LNCAP (cell line): ENCODE measurements around the gene FOXP1.

ENCODE experiments used
- TF ChIP-seq, protein P1 (sequence below): fragments of 450-650 bp; IDR thresholded peaks from 2 replicates; pipeline ENCODE4 v1.5.1; 2017; ENCODE audit warnings: mild to moderate bottlenecking

FOXP1 gene

DNA sequence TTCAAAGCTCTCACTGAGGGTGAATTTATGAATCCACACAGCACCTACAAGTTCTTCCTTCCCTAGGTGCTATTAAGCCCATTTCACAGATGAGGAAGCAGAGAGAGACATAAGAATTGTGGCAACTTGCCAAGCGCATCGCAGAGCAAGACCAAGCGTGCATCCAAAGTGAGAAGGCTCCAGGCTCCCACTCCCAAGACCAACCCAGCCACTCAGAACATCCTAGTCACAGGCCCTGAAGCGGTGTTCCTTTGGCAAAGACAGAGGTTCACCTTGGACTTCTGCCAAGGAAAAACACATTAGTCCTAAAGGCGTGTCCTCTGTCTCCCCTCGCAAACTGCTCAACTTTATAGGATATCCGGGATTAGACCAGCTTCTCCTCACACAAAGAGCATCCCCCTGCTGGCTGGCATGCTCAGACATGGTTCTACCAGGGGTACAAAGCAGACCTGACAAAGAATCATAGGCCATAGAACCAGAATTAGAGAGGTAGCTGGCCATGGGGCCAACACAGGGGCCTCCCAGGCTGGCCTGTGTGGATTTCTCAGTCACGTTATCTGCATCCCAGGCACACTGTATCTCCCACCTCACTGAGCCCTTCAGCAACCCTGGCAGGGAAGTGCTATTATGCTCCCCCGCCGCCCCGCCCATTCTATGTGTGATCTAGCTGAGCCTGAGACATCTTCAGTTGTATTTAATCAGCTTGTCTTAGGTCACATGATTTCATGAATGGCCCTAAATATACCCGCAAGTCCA lies 160.2 kb downstream of the FOXP1 start:
- TF ChIP-seq, protein P1, sequence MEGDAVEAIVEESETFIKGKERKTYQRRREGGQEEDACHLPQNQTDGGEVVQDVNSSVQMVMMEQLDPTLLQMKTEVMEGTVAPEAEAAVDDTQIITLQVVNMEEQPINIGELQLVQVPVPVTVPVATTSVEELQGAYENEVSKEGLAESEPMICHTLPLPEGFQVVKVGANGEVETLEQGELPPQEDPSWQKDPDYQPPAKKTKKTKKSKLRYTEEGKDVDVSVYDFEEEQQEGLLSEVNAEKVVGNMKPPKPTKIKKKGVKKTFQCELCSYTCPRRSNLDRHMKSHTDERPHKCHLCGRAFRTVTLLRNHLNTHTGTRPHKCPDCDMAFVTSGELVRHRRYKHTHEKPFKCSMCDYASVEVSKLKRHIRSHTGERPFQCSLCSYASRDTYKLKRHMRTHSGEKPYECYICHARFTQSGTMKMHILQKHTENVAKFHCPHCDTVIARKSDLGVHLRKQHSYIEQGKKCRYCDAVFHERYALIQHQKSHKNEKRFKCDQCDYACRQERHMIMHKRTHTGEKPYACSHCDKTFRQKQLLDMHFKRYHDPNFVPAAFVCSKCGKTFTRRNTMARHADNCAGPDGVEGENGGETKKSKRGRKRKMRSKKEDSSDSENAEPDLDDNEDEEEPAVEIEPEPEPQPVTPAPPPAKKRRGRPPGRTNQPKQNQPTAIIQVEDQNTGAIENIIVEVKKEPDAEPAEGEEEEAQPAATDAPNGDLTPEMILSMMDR, result no peak

DNA sequence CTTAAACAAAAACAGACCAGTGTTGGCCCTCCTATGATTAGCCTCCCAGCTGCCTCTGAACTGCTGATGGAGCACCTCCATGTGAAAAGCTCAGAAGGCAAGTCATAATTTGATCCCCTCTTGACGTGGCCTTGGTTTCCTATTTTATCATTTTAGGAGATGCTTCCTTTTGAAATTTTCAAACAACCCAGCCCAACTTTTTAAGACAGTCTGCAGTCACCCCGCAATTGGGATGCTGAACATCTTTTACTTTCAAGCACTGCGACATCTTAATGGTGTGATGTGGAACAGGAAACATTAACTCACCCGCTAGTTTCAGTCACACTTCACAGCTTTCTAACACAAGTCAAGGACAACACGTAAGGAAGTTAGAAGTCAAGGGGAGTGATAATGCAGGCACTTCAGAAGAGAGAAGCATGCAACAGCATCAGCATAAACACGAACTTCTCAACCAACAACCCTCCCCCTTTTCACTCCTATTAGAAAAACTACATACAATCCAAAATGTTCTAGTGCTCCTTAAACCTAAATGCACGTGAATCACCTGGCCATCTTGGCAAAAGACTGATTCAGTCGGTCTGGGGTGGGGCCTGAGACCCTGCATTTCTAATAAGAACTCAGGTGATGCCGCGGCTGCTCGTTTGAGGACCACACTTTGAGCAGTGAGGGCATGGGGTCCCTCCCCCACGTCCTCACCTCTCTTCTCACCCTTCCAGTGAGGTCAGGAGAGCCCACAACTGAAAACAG lies 161.5 kb downstream of the FOXP1 start:
- TF ChIP-seq, protein P1, result no peak

DNA sequence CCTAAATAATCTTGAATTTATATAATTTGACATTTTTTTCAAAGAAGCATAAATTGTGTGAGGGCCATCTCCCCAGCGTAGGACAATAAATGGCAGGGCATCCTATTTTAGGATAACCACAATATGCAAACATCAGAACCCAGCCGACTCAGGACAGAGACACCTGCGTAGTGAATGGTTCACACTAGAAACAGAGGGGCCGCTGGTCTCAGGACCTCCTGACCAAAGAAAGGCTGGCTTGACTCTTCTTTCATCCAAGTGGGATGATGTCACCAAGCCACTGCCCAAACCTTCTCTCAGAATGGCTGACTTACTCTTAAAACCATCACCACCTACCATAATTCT lies 162.1 kb downstream of the FOXP1 start:
- TF ChIP-seq, protein P1, result no peak

DNA sequence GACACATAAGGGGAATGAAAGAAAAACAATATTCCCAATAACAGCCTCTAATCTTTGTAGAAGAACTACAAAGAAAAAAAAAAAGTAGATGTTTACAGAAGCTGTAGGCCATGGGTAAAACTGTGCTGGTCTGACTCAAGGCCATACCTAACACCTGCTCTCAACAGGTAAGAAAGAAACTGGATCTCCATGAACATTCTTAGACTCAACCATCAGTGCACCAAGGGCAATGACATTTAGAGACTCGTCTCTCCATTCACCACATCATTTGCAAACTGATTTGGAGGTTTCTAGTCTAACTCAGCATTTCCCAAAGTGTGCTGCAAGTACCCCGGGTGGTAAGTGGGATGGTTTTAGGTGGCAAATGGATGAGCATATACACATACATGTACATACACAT lies 164.2 kb downstream of the FOXP1 start:
- TF ChIP-seq, protein P1, result no peak

GRCh38 chr3:71417791-71418190 lies 165.7 kb downstream of the FOXP1 start:
- TF ChIP-seq, protein P1, result no peak

GRCh38 chr3:71416876-71417275 lies 166.7 kb downstream of the FOXP1 start:
- TF ChIP-seq, protein P1, result no peak

GRCh38 chr3:71415681-71416122 lies 167.8 kb downstream of the FOXP1 start:
- TF ChIP-seq, protein P1, result no peak
